IPS DF 6.9 (cell line): Measurements from ENCODE around the gene NFU1.

Experiments
- DNase-seq: peaks from one replicate; pipeline ENCODE4 v3.0.0-alpha.2; 2013; ENCODE audit warnings: low read depth, low spot score
- H3K27ac ChIP-seq: one replicate; pipeline ENCODE4 v1.5.1; 2013; ENCODE audit warnings: low read length, control low read depth
- H3K27me3 ChIP-seq: 2 replicates; pipeline ENCODE4 v1.6.1; 2013; ENCODE audit warnings: mild to moderate bottlenecking, low read length; ENCODE audit not compliant: control insufficient read depth, insufficient read depth
- H3K36me3 ChIP-seq: 2 replicates; pipeline ENCODE4 v1.6.1; 2013; ENCODE audit warnings: low read length; ENCODE audit not compliant: control insufficient read depth, insufficient read depth
- H3K4me1 ChIP-seq: 2 replicates; pipeline ENCODE4 v1.6.1; 2013; ENCODE audit warnings: low read length; ENCODE audit not compliant: control insufficient read depth, insufficient read depth
- H3K4me3 ChIP-seq: 2 replicates; pipeline ENCODE4 v1.5.1; 2013; ENCODE audit warnings: mild to moderate bottlenecking, low read length
- H3K9me3 ChIP-seq: 2 replicates; pipeline ENCODE4 v1.6.1; 2013; ENCODE audit warnings: low read length, inconsistent platforms; ENCODE audit not compliant: control insufficient read depth, insufficient read depth
- WGBS: extraction: QIAGEN DNeasy Blood & Tissue Kit; methylation state at CpG from one replicate; pipeline ENCODE4 v1.1.7; 2013; ENCODE audit warnings: mixed read lengths, missing lambda C conversion rate; ENCODE audit not compliant: insufficient read length, insufficient coverage; 5-methylcytosine and 5-hydroxymethylcytosine counted together

Gene NFU1

DNA sequence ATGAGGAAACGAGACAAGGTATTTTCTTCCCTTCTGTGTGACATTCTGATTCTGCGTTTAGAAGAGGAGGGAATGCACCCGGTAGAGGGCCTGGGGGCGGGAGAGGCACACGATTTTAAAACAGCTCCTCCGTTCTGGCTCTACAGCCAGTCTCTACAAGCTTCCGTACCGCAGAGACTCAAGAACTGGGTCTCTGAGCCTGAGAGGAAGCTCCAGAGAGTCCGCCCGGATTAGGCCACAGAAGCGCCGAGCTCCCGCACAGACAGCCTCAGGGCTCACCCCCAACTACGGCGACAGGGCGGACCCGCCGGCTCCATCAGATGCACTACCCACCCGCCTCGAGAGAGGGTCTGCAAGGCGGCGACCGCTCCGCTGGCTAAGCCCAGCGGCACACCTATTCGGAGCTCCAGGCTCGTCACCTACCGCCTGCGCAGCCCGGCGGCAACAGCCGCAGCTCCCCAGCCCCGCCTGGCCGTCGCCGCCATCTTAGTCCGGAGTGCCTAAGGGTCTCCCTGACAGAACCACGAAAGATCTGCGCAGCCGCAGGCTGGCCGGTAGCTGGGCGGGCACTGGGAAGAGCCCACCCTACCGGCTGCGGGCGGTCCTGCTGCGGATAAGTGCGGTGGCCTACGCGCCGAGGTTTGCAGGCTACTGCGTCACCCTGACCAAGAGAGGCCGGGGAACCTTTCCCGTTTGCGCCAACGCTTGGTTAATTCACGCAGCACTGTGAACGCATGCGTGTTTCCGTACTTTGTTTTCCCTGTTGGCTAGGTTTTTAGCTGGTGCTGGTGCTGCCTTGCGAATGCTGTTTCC, at the start of gene NFU1:
NFU1 (minus strand) TSS at position 498 of the 813 bp plus-strand sequence; CDS start at position 485, 13 bp downstream.
- H3K27me3 ChIP-seq, result no peaks in the 10 kb centered on the region
- DNase-seq, result peak; percentile 77
- H3K9me3 ChIP-seq, result no peaks in the 10 kb centered on the region
- no peaks in the 10 kb centered on the region for H3K36me3 ChIP-seq
- no peak within 1 kb of the TSS for H3K27ac ChIP-seq
- peak within 1 kb of the TSS; percentile 76 for H3K4me3 ChIP-seq
- H3K4me1 ChIP-seq, result peaks cover 3% of the 10 kb centered on the region; the same call in 1 of the 2 replicates
- no CpG with 5 or more reads among the region's 60 CpGs for WGBS

DNA sequence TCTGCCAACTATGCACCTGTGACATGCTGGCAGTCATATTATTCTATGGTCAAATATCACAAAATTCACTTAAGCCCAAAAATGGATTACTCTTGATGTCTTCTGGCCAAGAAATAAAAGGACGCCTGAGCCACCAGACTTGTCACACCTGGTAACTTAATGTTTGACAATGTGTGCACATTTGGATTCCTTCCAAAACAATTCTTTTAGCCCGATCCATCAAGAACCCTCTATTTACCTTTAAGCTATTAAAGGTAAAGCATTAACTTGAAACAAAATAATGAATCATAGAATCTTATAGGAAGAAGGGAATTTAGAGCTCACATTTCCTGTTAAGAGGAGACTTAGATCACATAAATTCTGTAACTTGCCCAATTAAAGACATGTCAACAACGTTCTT, 46.5 kb upstream of the NFU1 start:
- H3K36me3 ChIP-seq, result no peaks in the 10 kb centered on the region
- no CpG with 5 or more reads among the region's 3 CpGs for WGBS
- H3K4me3 ChIP-seq, result no peak overlapping the region
- H3K4me1 ChIP-seq, result no peaks in the 10 kb centered on the region
- no peaks in the 10 kb centered on the region for H3K27me3 ChIP-seq
- H3K9me3 ChIP-seq, result no peaks in the 10 kb centered on the region
- H3K27ac ChIP-seq, result no peak overlapping the region
- no peak for DNase-seq

DNA sequence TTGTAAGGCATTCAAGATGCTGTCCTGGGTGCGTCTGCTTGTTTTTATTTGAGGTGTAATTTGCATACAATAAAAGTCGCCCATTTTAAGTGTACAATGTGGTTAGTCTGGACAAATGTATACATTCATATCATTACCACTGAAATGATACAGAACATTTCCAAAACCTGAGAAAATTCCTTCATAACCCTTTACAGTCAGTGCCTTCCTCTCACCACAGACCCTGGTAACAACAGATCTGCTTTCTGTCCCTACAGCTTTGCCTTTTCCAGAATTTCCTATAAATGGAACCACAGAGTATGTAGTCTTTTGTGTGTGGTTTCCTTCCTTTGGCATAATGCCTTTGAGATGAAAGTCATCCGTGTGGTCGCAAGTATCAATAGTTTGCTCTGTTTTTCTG, 45.8 kb upstream of the NFU1 start:
- Histone ChIP-seq H3K27me3 (no peaks in the 10 kb centered on the region), H3K4me3 (no peak overlapping the region), H3K9me3 (no peaks in the 10 kb centered on the region), H3K4me1 (no peaks in the 10 kb centered on the region), H3K27ac (no peak overlapping the region), H3K36me3 (no peaks in the 10 kb centered on the region)
- WGBS, result no CpG with 5 or more reads among the region's 4 CpGs
- DNase-seq, result no peak

DNA sequence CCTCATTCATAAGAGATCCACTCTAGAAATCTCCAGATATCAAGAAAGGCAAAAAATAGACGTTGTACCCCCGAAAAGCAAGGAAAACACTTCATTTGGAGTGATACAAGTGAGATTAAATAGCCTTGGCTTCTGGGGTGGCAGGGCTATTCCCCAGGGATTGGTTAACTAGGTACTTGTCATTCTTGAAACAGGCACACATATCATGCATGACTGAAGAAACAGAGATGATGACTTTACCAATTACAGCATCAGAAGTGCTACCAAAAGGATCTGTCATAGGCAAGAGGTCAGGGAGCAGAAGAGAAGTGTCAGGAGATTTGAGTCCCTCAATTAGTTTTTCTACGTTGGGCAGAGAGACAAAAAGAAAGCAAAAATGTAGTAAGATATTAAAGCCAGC, 45.2 kb upstream of the NFU1 start:
- no peaks in the 10 kb centered on the region for H3K27me3 ChIP-seq
- H3K27ac ChIP-seq, result no peak overlapping the region
- no CpG with 5 or more reads among the region's 3 CpGs for WGBS
- H3K36me3 ChIP-seq, result no peaks in the 10 kb centered on the region
- H3K9me3 ChIP-seq, result no peaks in the 10 kb centered on the region
- no peak for DNase-seq
- no peak overlapping the region for H3K4me3 ChIP-seq
- no peaks in the 10 kb centered on the region for H3K4me1 ChIP-seq

DNA sequence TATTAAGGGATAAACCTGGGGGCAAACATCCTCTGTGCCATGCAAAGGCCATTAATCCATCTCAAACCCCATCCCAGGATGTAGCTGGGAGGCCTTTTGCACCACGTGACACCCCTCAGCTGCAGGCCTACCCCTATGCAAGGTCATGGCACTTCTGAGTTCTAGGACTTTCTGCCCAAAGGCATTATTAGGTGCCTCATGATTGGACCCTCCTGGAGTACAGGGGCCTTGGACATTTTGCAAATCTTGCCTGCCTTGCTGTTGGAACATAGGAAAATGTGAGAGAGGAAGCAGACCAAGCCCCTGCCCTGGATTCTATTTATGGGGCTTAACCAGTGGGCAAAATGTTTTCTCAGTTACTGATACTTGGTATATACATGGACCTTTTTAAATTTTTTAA, 44.2 kb upstream of the NFU1 start:
- Histone ChIP-seq H3K4me3 (no peak overlapping the region), H3K4me1 (no peaks in the 10 kb centered on the region), H3K27me3 (no peaks in the 10 kb centered on the region), H3K27ac (no peak overlapping the region), H3K9me3 (no peaks in the 10 kb centered on the region), H3K36me3 (no peaks in the 10 kb centered on the region)
- no CpG with 5 or more reads among the region's 1 CpG for WGBS
- DNase-seq, result no peak

DNA sequence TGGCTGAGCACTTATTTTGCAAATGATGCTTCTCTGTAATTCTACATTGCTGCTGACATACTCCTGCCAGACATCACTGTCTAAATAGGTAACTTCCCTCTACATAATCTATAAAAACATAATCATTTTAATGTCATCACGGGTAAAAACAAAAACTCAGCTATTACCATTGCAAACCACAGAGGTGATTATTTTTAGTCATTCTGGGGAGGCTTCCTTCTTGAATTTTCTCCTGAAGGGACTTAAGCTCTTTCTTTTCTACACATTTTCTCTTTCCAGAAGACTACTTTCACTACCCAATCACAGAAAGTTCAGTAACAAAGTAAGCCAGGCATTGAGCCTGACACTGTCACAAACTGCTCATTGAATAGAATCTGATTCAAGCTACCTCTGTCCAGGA, 40.4 kb upstream of the NFU1 start:
- no peak overlapping the region for H3K27ac ChIP-seq
- WGBS, result 100% methylated on average over 1 of the region's 1 CpG
- H3K36me3 ChIP-seq, result no peaks in the 10 kb centered on the region
- H3K27me3 ChIP-seq, result no peaks in the 10 kb centered on the region
- H3K9me3 ChIP-seq, result no peaks in the 10 kb centered on the region
- DNase-seq, result no peak
- no peak overlapping the region for H3K4me3 ChIP-seq
- H3K4me1 ChIP-seq, result no peaks in the 10 kb centered on the region

DNA sequence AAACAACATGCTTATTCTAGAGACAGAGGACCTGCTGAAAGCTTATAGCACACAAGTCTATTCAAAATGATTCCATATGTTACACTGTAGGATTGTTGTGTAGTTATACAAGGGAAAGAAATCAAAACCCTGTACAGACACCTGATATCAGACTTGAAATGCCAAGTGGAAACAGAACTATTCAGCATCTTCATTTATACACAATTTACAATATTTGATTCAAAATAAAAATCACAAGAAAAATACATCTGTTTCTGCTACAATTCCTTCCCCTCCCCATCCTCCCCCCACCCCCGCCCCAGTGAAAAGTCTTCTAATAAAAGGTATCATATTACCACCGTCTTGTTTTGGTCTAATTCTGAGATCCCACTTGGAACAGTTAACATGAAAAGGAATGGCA, 37.5 kb upstream of the NFU1 start:
- Histone ChIP-seq H3K4me3 (no peak overlapping the region), H3K4me1 (no peaks in the 10 kb centered on the region), H3K36me3 (no peaks in the 10 kb centered on the region), H3K27ac (no peak overlapping the region), H3K9me3 (no peaks in the 10 kb centered on the region), H3K27me3 (no peaks in the 10 kb centered on the region)
- no CpG with 5 or more reads among the region's 2 CpGs for WGBS
- DNase-seq, result no peak

DNA sequence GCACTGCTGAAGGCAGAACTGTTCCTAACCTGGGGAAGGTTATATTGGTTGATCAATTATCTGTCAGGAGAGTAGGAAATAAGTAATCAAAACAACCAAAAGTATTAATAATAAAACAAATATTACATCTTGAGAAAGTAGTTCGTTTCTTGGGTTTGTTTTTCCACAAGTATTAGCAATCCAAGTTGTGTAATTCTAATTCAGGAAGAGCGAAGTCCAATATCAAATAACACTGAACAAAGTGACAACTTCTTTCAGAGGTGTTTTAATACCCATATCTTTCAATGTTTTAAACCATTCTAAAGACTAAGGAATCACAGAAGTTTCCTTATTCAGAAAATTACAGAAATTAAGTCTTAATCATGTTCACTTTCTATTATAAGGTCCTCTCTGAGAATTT, 34.6 kb upstream of the NFU1 start:
- no peaks in the 10 kb centered on the region for H3K9me3 ChIP-seq
- H3K27ac ChIP-seq, result no peak overlapping the region
- no peak overlapping the region for H3K4me3 ChIP-seq
- no peaks in the 10 kb centered on the region for H3K4me1 ChIP-seq
- DNase-seq, result no peak
- no CpG with 5 or more reads among the region's 2 CpGs for WGBS
- H3K27me3 ChIP-seq, result no peaks in the 10 kb centered on the region
- no peaks in the 10 kb centered on the region for H3K36me3 ChIP-seq

DNA sequence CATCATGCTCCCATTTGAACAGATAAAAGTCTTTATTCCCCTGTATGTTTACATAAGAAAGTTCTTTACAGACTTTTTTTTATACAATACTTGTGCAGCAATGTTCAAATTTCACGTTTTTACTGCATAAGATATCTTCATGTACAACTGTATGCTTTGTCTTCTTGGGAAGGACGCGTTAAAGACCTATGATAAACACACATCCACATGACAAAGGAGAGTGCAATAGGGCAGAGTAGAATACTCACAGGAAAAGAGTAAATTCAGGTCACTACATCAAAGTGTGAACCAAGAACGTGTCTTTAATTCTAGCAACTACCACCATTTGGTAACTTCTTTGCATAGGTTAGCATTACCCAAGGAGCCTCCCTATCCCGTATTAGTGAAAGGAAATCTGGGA, 33.7 kb upstream of the NFU1 start:
- H3K36me3 ChIP-seq, result no peaks in the 10 kb centered on the region
- H3K27me3 ChIP-seq, result no peaks in the 10 kb centered on the region
- no peaks in the 10 kb centered on the region for H3K4me1 ChIP-seq
- H3K27ac ChIP-seq, result no peak overlapping the region
- no peaks in the 10 kb centered on the region for H3K9me3 ChIP-seq
- whole genome bisulfite sequencing, result no CpG with 5 or more reads among the region's 5 CpGs
- no peak overlapping the region for H3K4me3 ChIP-seq
- no peak for DNase-seq

DNA sequence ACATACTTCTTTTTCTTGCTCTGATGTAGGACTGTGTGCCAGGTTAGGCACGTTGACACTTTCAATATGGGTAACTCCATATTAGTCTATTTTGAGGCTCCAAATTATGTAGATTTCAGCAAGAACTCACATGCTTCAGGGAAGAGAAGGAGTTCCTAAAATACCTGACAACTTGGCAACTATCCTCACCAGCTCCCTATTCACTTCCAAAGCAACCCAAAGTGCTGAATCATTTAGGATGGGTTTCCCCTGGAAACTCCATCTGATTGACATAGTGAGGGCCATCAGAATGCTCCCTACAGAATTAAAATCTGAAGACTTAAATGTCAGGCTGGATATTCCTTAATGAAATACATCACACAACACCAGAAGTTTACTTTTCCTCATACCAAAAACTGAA, 32.5 kb upstream of the NFU1 start:
- H3K36me3 ChIP-seq, result no peaks in the 10 kb centered on the region
- WGBS, result no CpG with 5 or more reads among the region's 1 CpG
- H3K9me3 ChIP-seq, result no peaks in the 10 kb centered on the region
- H3K4me3 ChIP-seq, result no peak overlapping the region
- no peaks in the 10 kb centered on the region for H3K27me3 ChIP-seq
- no peak for DNase-seq
- no peaks in the 10 kb centered on the region for H3K4me1 ChIP-seq
- H3K27ac ChIP-seq, result no peak overlapping the region

DNA sequence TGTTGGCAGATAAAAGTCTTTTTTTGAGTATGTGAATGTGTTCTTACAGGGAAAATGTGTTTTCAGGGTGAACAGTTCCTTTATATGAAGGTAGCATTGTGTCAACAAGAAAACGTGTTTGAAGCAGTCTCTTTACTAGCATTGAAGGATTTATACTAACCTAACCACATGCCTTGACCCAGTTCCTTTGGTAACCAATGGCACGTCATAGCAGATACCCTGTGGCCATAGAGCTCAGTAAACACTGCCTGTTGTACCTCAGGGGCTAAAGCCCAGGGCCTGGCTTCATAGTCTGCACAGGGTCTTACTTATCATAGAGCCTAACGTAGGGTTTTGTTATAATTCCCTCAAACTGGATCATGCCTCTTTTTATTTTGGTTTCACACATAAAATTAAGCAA, 32.1 kb upstream of the NFU1 start:
- H3K4me1 ChIP-seq, result no peaks in the 10 kb centered on the region
- H3K27me3 ChIP-seq, result no peaks in the 10 kb centered on the region
- H3K27ac ChIP-seq, result no peak overlapping the region
- WGBS, result no CpG with 5 or more reads among the region's 3 CpGs
- H3K36me3 ChIP-seq, result no peaks in the 10 kb centered on the region
- no peaks in the 10 kb centered on the region for H3K9me3 ChIP-seq
- H3K4me3 ChIP-seq, result no peak overlapping the region
- no peak for DNase-seq
